H9 (cell line): ENCODE measurements around the gene CHMP6. TPM values are rescaled to one million over a fixed set of nuclear protein-coding genes. Genes with fewer than 3 reads are reported as not detected.

ENCODE experiments used
- DNase-seq: peaks from one replicate; pipeline ENCODE4 v3.0.0-alpha.2; 2017
- H2AFZ ChIP-seq: one replicate; pipeline ENCODE4 v1.6.1; 2013; ENCODE audit warnings: mild to moderate bottlenecking, low read length, control low read depth, moderate library complexity
- H2AK5ac ChIP-seq: 2 replicates; pipeline ENCODE4 v1.6.1; 2013; ENCODE audit warnings: low read length, control low read depth, mixed read lengths; ENCODE audit not compliant: insufficient read length
- H2BK120ac ChIP-seq: one replicate; pipeline ENCODE4 v1.6.1; 2013; ENCODE audit warnings: low read depth, mild to moderate bottlenecking, low read length, control low read depth, inconsistent platforms; ENCODE audit not compliant: poor library complexity, severe bottlenecking
- H2BK12ac ChIP-seq: 2 replicates; pipeline ENCODE4 v1.6.1; 2013; ENCODE audit warnings: low read length, control low read depth, mixed read lengths, low read depth; ENCODE audit not compliant: insufficient read length
- H2BK15ac ChIP-seq: 2 replicates; pipeline ENCODE4 v1.6.1; 2013; ENCODE audit warnings: low read depth, low read length, control low read depth
- H2BK20ac ChIP-seq: one replicate; pipeline ENCODE4 v1.6.1; 2013; ENCODE audit warnings: low read depth, mild to moderate bottlenecking, low read length, control low read depth, inconsistent platforms; ENCODE audit not compliant: poor library complexity, severe bottlenecking
- H2BK5ac ChIP-seq: 2 replicates; pipeline ENCODE4 v1.6.1; 2013; ENCODE audit warnings: low read length, control low read depth, mixed read lengths; ENCODE audit not compliant: insufficient read length
- H3K14ac ChIP-seq: 2 replicates; pipeline ENCODE4 v1.6.1; 2013; ENCODE audit warnings: low read length, control low read depth; ENCODE audit not compliant: insufficient read depth
- H3K18ac ChIP-seq: 2 replicates; pipeline ENCODE4 v1.6.1; 2013; ENCODE audit warnings: low read depth, mild to moderate bottlenecking, mixed read lengths, low read length, control low read depth; ENCODE audit not compliant: insufficient read length
- H3K23ac ChIP-seq: 2 replicates; pipeline ENCODE4 v1.6.1; 2013; ENCODE audit warnings: low read length, control low read depth, mixed read lengths, low read depth; ENCODE audit not compliant: insufficient read length
- H3K23me2 ChIP-seq: 2 replicates; pipeline ENCODE4 v1.6.1; 2013; ENCODE audit warnings: low read depth, mild to moderate bottlenecking, mixed read lengths, low read length, control low read depth; ENCODE audit not compliant: insufficient read length, poor library complexity, severe bottlenecking
- H3K27ac ChIP-seq: 2 replicates; pipeline ENCODE4 v1.5.1; 2013; ENCODE audit warnings: low read length, control low read depth, mixed read lengths, low read depth; ENCODE audit not compliant: insufficient read length
- H3K27me3 ChIP-seq: 2 replicates; pipeline ENCODE4 v1.6.1; 2013; ENCODE audit warnings: low read length, control low read depth, inconsistent platforms; ENCODE audit not compliant: insufficient read depth
- H3K4ac ChIP-seq: 2 replicates; pipeline ENCODE4 v1.6.1; 2013; ENCODE audit warnings: low read depth, mild to moderate bottlenecking, control low read depth, inconsistent platforms, low read length, moderate library complexity
- H3K4me1 ChIP-seq: 2 replicates; pipeline ENCODE4 v1.6.1; 2013; ENCODE audit warnings: low read length, control low read depth, inconsistent platforms; ENCODE audit not compliant: insufficient read depth
- H3K4me2 ChIP-seq: 2 replicates; pipeline ENCODE4 v1.6.1; 2013; ENCODE audit warnings: low read length, control low read depth, mixed read lengths; ENCODE audit not compliant: insufficient read length, insufficient read depth
- H3K56ac ChIP-seq: 2 replicates; pipeline ENCODE4 v1.6.1; 2013; ENCODE audit warnings: low read depth, mild to moderate bottlenecking, mixed read lengths, low read length, control low read depth; ENCODE audit not compliant: insufficient read length
- H3K79me1 ChIP-seq: 2 replicates; pipeline ENCODE4 v1.6.1; 2013; ENCODE audit warnings: low read depth, mild to moderate bottlenecking, moderate library complexity, low read length, control low read depth, inconsistent platforms; ENCODE audit not compliant: insufficient read depth, poor library complexity, severe bottlenecking
- H3K79me2 ChIP-seq: 2 replicates; pipeline ENCODE4 v1.6.1; 2013; ENCODE audit warnings: low read length, control low read depth, inconsistent platforms; ENCODE audit not compliant: insufficient read depth
- H3K9ac ChIP-seq: 2 replicates; pipeline ENCODE4 v1.6.1; 2013; ENCODE audit warnings: low read length, control low read depth, mixed read lengths; ENCODE audit not compliant: insufficient read length; ENCODE audit errors: extremely low read depth
- H3K9me3 ChIP-seq: one replicate; pipeline ENCODE4 v1.6.1; 2013; ENCODE audit warnings: low read depth, low read length, inconsistent platforms; ENCODE audit not compliant: control insufficient read depth
- H3T11ph ChIP-seq: one replicate; pipeline ENCODE4 v1.6.1; 2013; ENCODE audit warnings: mild to moderate bottlenecking, low read length, control low read depth, inconsistent platforms
- H4K20me1 ChIP-seq: one replicate; pipeline ENCODE4 v1.6.1; 2013; ENCODE audit not compliant: control insufficient read depth, insufficient read length, insufficient read depth
- H4K5ac ChIP-seq: 2 replicates; pipeline ENCODE4 v1.6.1; 2013; ENCODE audit warnings: low read depth, mild to moderate bottlenecking, mixed read lengths, low read length, control low read depth; ENCODE audit not compliant: insufficient read length
- H4K8ac ChIP-seq: replicated peaks from 2 replicates; pipeline ENCODE4 v1.6.1; 2013; ENCODE audit warnings: low read length, control low read depth, mixed read lengths, low read depth; ENCODE audit not compliant: insufficient read length
- H4K91ac ChIP-seq: 2 replicates; pipeline ENCODE4 v1.6.1; 2013; ENCODE audit warnings: low read depth, mild to moderate bottlenecking, moderate library complexity, mixed read lengths, low read length, control low read depth; ENCODE audit not compliant: insufficient read length
- H3K27ac Mint-ChIP-seq, 3 experiments: 2 replicates in 2 of 3; 3 replicates in 1 of 3; pipeline ENCODE4 v1.8.0; 2020 to 2021; ENCODE audit warnings: mixed read lengths in 3 of 3, mild to moderate bottlenecking in 1 of 3, moderate library complexity in 1 of 3
- H3K27me3 Mint-ChIP-seq: 2 replicates; pipeline ENCODE4 v1.8.0; 2021; ENCODE audit warnings: low read depth, mild to moderate bottlenecking, moderate library complexity, mixed read lengths
- H3K36me3 Mint-ChIP-seq, 3 experiments: 2 replicates in 2 of 3; 3 replicates in 1 of 3; pipeline ENCODE4 v1.8.0; 2020 to 2021; ENCODE audit warnings: low read depth in 3 of 3, mixed read lengths in 3 of 3; ENCODE audit not compliant: insufficient read depth in 1 of 3
- H3K4me1 Mint-ChIP-seq, 2 experiments: 2 replicates each; pipeline ENCODE4 v1.8.0; 2020; ENCODE audit warnings: mixed read lengths in 2 of 2
- H3K4me3 Mint-ChIP-seq, 2 experiments: 2 replicates in 1 of 2; 3 replicates in 1 of 2; pipeline ENCODE4 v1.8.0; 2020 to 2021; ENCODE audit warnings: mild to moderate bottlenecking in 2 of 2, mixed read lengths in 2 of 2, moderate library complexity in 1 of 2
- H3K9me3 Mint-ChIP-seq, 2 experiments: 2 replicates in 1 of 2; 3 replicates in 1 of 2; pipeline ENCODE4 v1.8.0; 2020; ENCODE audit warnings: mild to moderate bottlenecking in 2 of 2, mixed read lengths in 2 of 2, moderate library complexity in 1 of 2
- CTCF ChIP-seq: fragments of 200-600 bp; sonication (generic); conservative IDR thresholded peaks from 3 replicates; pipeline ENCODE4 v1.8.0; 2021; ENCODE audit warnings: antibody characterized with exemption, mild to moderate bottlenecking
- WGBS: extraction: QIAGEN DNeasy Blood & Tissue Kit; methylation state at CpG from one replicate; pipeline ENCODE4 v1.1.7; 2013; ENCODE audit warnings: missing lambda C conversion rate, low lambda C conversion rate, mixed read lengths; ENCODE audit not compliant: insufficient read length; ENCODE audit errors: extremely low coverage; 5-methylcytosine and 5-hydroxymethylcytosine counted together
- total RNA-seq: library from RNA; stranded (reverse); gene quantifications from 2 replicates; pipeline ENCODE4 v1.2.1, GENCODE V29; 2021

CHMP6 gene
- total RNA-seq, 1 experiment from 2014 or later: 23.4 TPM

- Histone ChIP-seq H4K8ac (no peak overlapping the region), H4K20me1 (no peaks in the 10 kb centered on the region), H3K27me3 (no peaks in the 10 kb centered on the region), H3K18ac (no peak overlapping the region), H3K4me2 (no peak overlapping the region), H3K9ac (no peak overlapping the region), H3K4ac (no peak overlapping the region), H2BK15ac (no peak overlapping the region), H2AK5ac (no peak overlapping the region), H2BK120ac (no peak overlapping the region), H3K9me3 (no peaks in the 10 kb centered on the region), H3K79me2 (no peaks in the 10 kb centered on the region), H3T11ph (no peak overlapping the region), H3K56ac (no peak overlapping the region), H2BK5ac (no peak overlapping the region), H2BK20ac (no peak overlapping the region), H2BK12ac (no peak overlapping the region), H3K27ac (no peak overlapping the region), H3K14ac (no peak overlapping the region), H4K5ac (no peak overlapping the region), H3K4me1 (no peaks in the 10 kb centered on the region; the same call in 1 of the 2 replicates), H2AFZ (no peak overlapping the region), H4K91ac (no peak overlapping the region), H3K79me1 (no peaks in the 10 kb centered on the region), H3K23ac (no peak overlapping the region), H3K23me2 (no peaks in the 10 kb centered on the region)
- WGBS: no CpG with 5 or more reads among the region's 3 CpGs
- Mint-ChIP-seq H3K27me3 (peaks cover 7% of the 10 kb centered on the region), H3K4me3 (no peak overlapping the region), H3K4me1 (peaks cover 9 to 10% of the 10 kb centered on the region in 2 experiments), H3K27ac (no peak overlapping the region), H3K9me3 (no peaks in the 10 kb centered on the region; a peak in 2 of 5 replicates), H3K36me3 (no peaks in the 10 kb centered on the region)
- TF ChIP-seq CTCF: no peak
- no peak for DNase-seq
These were observed 14.9 kb upstream of the CHMP6 start for GRCh38 chr17:80976701-80977100.
